Astrocyte of the spinal cord (primary cell): Measurements from ENCODE around the gene RINT1.
A peak's percentile ranks its signal among the peaks of the same experiment; 100 is the strongest.
"Not testable (repeated sequence)": the region's sequence is repeated elsewhere in the genome, so short reads cannot be mapped to it uniquely, and the experiment has no call there.

Experiments
- DNase-seq: peaks from one replicate; pipeline ENCODE4 v3.0.0; 2011; ENCODE audit warnings: low read depth, low spot score
- H3K4me3 ChIP-seq: 2 replicates; pipeline ENCODE4 v1.5.1; 2011; ENCODE audit warnings: low read depth, mild to moderate bottlenecking, low read length, moderate library complexity
- CTCF ChIP-seq: IDR thresholded peaks from 2 replicates; pipeline ENCODE4 v1.5.1; 2012; ENCODE audit warnings: low read depth, mild to moderate bottlenecking, low read length, inconsistent platforms
- in situ Hi-C: cut with HindIII; loops from 2 replicates; pipeline ENCODE4 v1.10.0; 2017; ENCODE audit warnings: low sequenced_read_pairs

The RINT1 gene

GRCh38 chr7:105497016-105497415, 35.0 kb upstream of the RINT1 start:
- TF ChIP-seq CTCF, result no peak
- H3K4me3 ChIP-seq, result no peak overlapping the region
- DNase-seq, result no peak
- in situ Hi-C loops, result no loop called here

GRCh38 chr7:105502173-105502572, 29.8 kb upstream of the RINT1 start:
- in situ Hi-C loops, result no loop called here
- TF ChIP-seq CTCF, result no peak
- no peak overlapping the region for H3K4me3 ChIP-seq
- no peak for DNase-seq

- no peak for TF ChIP-seq CTCF
- DNase-seq, result no peak
- no peak overlapping the region for H3K4me3 ChIP-seq
- in situ Hi-C loops, result no loop called here
Measured at GRCh38 chr7:105512415-105512814, 19.6 kb upstream of the RINT1 start.

GRCh38 chr7:105512926-105513526, 19.0 kb upstream of the RINT1 start:
- H3K4me3 ChIP-seq, result no peak overlapping the region
- in situ Hi-C loops, result no loop called here
- TF ChIP-seq CTCF, result no peak
- no peak for DNase-seq

- DNase-seq, H3K4me3 ChIP-seq, in situ Hi-C loops: not testable (repeated sequence)
Measured at GRCh38 chr7:105515610-105516009, 16.4 kb upstream of the RINT1 start.

GRCh38 chr7:105519353-105519752, 12.6 kb upstream of the RINT1 start:
- DNase-seq, result no peak
- in situ Hi-C loops, result no loop called here
- TF ChIP-seq CTCF, result no peak
- no peak overlapping the region for H3K4me3 ChIP-seq

- DNase-seq, in situ Hi-C loops: not testable (repeated sequence)
- peak overlapping the region; percentile 76 for H3K4me3 ChIP-seq
Measured at GRCh38 chr7:105520620-105521019, 11.4 kb upstream of the RINT1 start.
